NOMO-1 treated with dmso at 0.1 percent for 144 hours (cell line): ENCODE measurements around the gene ZNF385D.

Experiments used
- DNase-seq: peaks from one replicate; lab custom pipeline; 2025; ENCODE audit not compliant: unreplicated experiment; lab: John Stamatoyannopoulos, UW

The ZNF385D gene

GRCh38 chr3:21462141-21462540 lies 288.9 kb downstream of the ZNF385D start:
- DNase-seq = no peak

GRCh38 chr3:21457084-21457483 lies 293.9 kb downstream of the ZNF385D start:
- no peak for DNase-seq

- no peak for DNase-seq
Observed at GRCh38 chr3:21449738-21450137, 301.3 kb downstream of the ZNF385D start.

- no peak for DNase-seq
Observed at GRCh38 chr3:21447476-21448151, 303.4 kb downstream of the ZNF385D start.

GRCh38 chr3:21446945-21447475 lies 304.0 kb downstream of the ZNF385D start:
- no peak for DNase-seq

GRCh38 chr3:21446027-21446426 lies 305.0 kb downstream of the ZNF385D start:
- DNase-seq = no peak

- no peak for DNase-seq
Observed at GRCh38 chr3:21441821-21442220, 309.2 kb downstream of the ZNF385D start.

GRCh38 chr3:21436835-21437234 lies 314.2 kb downstream of the ZNF385D start:
- DNase-seq = no peak

GRCh38 chr3:21435871-21436270 lies 315.1 kb downstream of the ZNF385D start:
- no peak for DNase-seq

GRCh38 chr3:21434310-21434709 lies 316.7 kb downstream of the ZNF385D start:
- no peak for DNase-seq

- no peak for DNase-seq
Observed at GRCh38 chr3:21433751-21434150, 317.3 kb downstream of the ZNF385D start.

GRCh38 chr3:21426920-21427319 lies 324.1 kb downstream of the ZNF385D start:
- no peak for DNase-seq

GRCh38 chr3:21425715-21426114 lies 325.3 kb downstream of the ZNF385D start:
- DNase-seq = no peak

- DNase-seq = no peak
Observed at GRCh38 chr3:21421096-21421495, 329.9 kb downstream of the ZNF385D start.

- DNase-seq = no peak
Observed at GRCh38 chr3:21417991-21418390, 333.0 kb downstream of the ZNF385D start.

- DNase-seq = no peak
Observed at GRCh38 chr3:21414506-21414905, 336.5 kb downstream of the ZNF385D start.

GRCh38 chr3:21411058-21411457 lies 340.0 kb downstream of the ZNF385D start:
- DNase-seq = no peak

GRCh38 chr3:21409401-21409800 lies 341.6 kb downstream of the ZNF385D start:
- no peak for DNase-seq

- no peak for DNase-seq
Observed at GRCh38 chr3:21407743-21408142, 343.3 kb downstream of the ZNF385D start.

GRCh38 chr3:21405671-21406667 lies 345.0 kb downstream of the ZNF385D start:
- DNase-seq = no peak

- no peak for DNase-seq
Observed at GRCh38 chr3:21398461-21398860, 352.5 kb downstream of the ZNF385D start.
